H9 (cell line): ENCODE measurements around the gene CHRNA4. TPM values are rescaled to one million over a fixed set of nuclear protein-coding genes. Genes with fewer than 3 reads are reported as not detected.

ENCODE experiments used
- DNase-seq: peaks from one replicate; pipeline ENCODE4 v3.0.0-alpha.2; 2017
- H2AFZ ChIP-seq: one replicate; pipeline ENCODE4 v1.6.1; 2013; ENCODE audit warnings: mild to moderate bottlenecking, low read length, control low read depth, moderate library complexity
- H2AK5ac ChIP-seq: 2 replicates; pipeline ENCODE4 v1.6.1; 2013; ENCODE audit warnings: low read length, control low read depth, mixed read lengths; ENCODE audit not compliant: insufficient read length
- H2BK120ac ChIP-seq: one replicate; pipeline ENCODE4 v1.6.1; 2013; ENCODE audit warnings: low read depth, mild to moderate bottlenecking, low read length, control low read depth, inconsistent platforms; ENCODE audit not compliant: poor library complexity, severe bottlenecking
- H2BK12ac ChIP-seq: 2 replicates; pipeline ENCODE4 v1.6.1; 2013; ENCODE audit warnings: low read length, control low read depth, mixed read lengths, low read depth; ENCODE audit not compliant: insufficient read length
- H2BK15ac ChIP-seq: 2 replicates; pipeline ENCODE4 v1.6.1; 2013; ENCODE audit warnings: low read depth, low read length, control low read depth
- H2BK20ac ChIP-seq: one replicate; pipeline ENCODE4 v1.6.1; 2013; ENCODE audit warnings: low read depth, mild to moderate bottlenecking, low read length, control low read depth, inconsistent platforms; ENCODE audit not compliant: poor library complexity, severe bottlenecking
- H2BK5ac ChIP-seq: 2 replicates; pipeline ENCODE4 v1.6.1; 2013; ENCODE audit warnings: low read length, control low read depth, mixed read lengths; ENCODE audit not compliant: insufficient read length
- H3K14ac ChIP-seq: 2 replicates; pipeline ENCODE4 v1.6.1; 2013; ENCODE audit warnings: low read length, control low read depth; ENCODE audit not compliant: insufficient read depth
- H3K18ac ChIP-seq: 2 replicates; pipeline ENCODE4 v1.6.1; 2013; ENCODE audit warnings: low read depth, mild to moderate bottlenecking, mixed read lengths, low read length, control low read depth; ENCODE audit not compliant: insufficient read length
- H3K23ac ChIP-seq: 2 replicates; pipeline ENCODE4 v1.6.1; 2013; ENCODE audit warnings: low read length, control low read depth, mixed read lengths, low read depth; ENCODE audit not compliant: insufficient read length
- H3K23me2 ChIP-seq: 2 replicates; pipeline ENCODE4 v1.6.1; 2013; ENCODE audit warnings: low read depth, mild to moderate bottlenecking, mixed read lengths, low read length, control low read depth; ENCODE audit not compliant: insufficient read length, poor library complexity, severe bottlenecking
- H3K27ac ChIP-seq: 2 replicates; pipeline ENCODE4 v1.5.1; 2013; ENCODE audit warnings: low read length, control low read depth, mixed read lengths, low read depth; ENCODE audit not compliant: insufficient read length
- H3K27me3 ChIP-seq: 2 replicates; pipeline ENCODE4 v1.6.1; 2013; ENCODE audit warnings: low read length, control low read depth, inconsistent platforms; ENCODE audit not compliant: insufficient read depth
- H3K4ac ChIP-seq: 2 replicates; pipeline ENCODE4 v1.6.1; 2013; ENCODE audit warnings: low read depth, mild to moderate bottlenecking, control low read depth, inconsistent platforms, low read length, moderate library complexity
- H3K4me1 ChIP-seq: 2 replicates; pipeline ENCODE4 v1.6.1; 2013; ENCODE audit warnings: low read length, control low read depth, inconsistent platforms; ENCODE audit not compliant: insufficient read depth
- H3K4me2 ChIP-seq: 2 replicates; pipeline ENCODE4 v1.6.1; 2013; ENCODE audit warnings: low read length, control low read depth, mixed read lengths; ENCODE audit not compliant: insufficient read length, insufficient read depth
- H3K56ac ChIP-seq: 2 replicates; pipeline ENCODE4 v1.6.1; 2013; ENCODE audit warnings: low read depth, mild to moderate bottlenecking, mixed read lengths, low read length, control low read depth; ENCODE audit not compliant: insufficient read length
- H3K79me1 ChIP-seq: 2 replicates; pipeline ENCODE4 v1.6.1; 2013; ENCODE audit warnings: low read depth, mild to moderate bottlenecking, moderate library complexity, low read length, control low read depth, inconsistent platforms; ENCODE audit not compliant: insufficient read depth, poor library complexity, severe bottlenecking
- H3K79me2 ChIP-seq: 2 replicates; pipeline ENCODE4 v1.6.1; 2013; ENCODE audit warnings: low read length, control low read depth, inconsistent platforms; ENCODE audit not compliant: insufficient read depth
- H3K9ac ChIP-seq: 2 replicates; pipeline ENCODE4 v1.6.1; 2013; ENCODE audit warnings: low read length, control low read depth, mixed read lengths; ENCODE audit not compliant: insufficient read length; ENCODE audit errors: extremely low read depth
- H3K9me3 ChIP-seq: one replicate; pipeline ENCODE4 v1.6.1; 2013; ENCODE audit warnings: low read depth, low read length, inconsistent platforms; ENCODE audit not compliant: control insufficient read depth
- H3T11ph ChIP-seq: one replicate; pipeline ENCODE4 v1.6.1; 2013; ENCODE audit warnings: mild to moderate bottlenecking, low read length, control low read depth, inconsistent platforms
- H4K20me1 ChIP-seq: one replicate; pipeline ENCODE4 v1.6.1; 2013; ENCODE audit not compliant: control insufficient read depth, insufficient read length, insufficient read depth
- H4K5ac ChIP-seq: 2 replicates; pipeline ENCODE4 v1.6.1; 2013; ENCODE audit warnings: low read depth, mild to moderate bottlenecking, mixed read lengths, low read length, control low read depth; ENCODE audit not compliant: insufficient read length
- H4K8ac ChIP-seq: replicated peaks from 2 replicates; pipeline ENCODE4 v1.6.1; 2013; ENCODE audit warnings: low read length, control low read depth, mixed read lengths, low read depth; ENCODE audit not compliant: insufficient read length
- H4K91ac ChIP-seq: 2 replicates; pipeline ENCODE4 v1.6.1; 2013; ENCODE audit warnings: low read depth, mild to moderate bottlenecking, moderate library complexity, mixed read lengths, low read length, control low read depth; ENCODE audit not compliant: insufficient read length
- H3K27ac Mint-ChIP-seq, 3 experiments: 2 replicates in 2 of 3; 3 replicates in 1 of 3; pipeline ENCODE4 v1.8.0; 2020 to 2021; ENCODE audit warnings: mixed read lengths in 3 of 3, mild to moderate bottlenecking in 1 of 3, moderate library complexity in 1 of 3
- H3K27me3 Mint-ChIP-seq: 2 replicates; pipeline ENCODE4 v1.8.0; 2021; ENCODE audit warnings: low read depth, mild to moderate bottlenecking, moderate library complexity, mixed read lengths
- H3K36me3 Mint-ChIP-seq, 3 experiments: 2 replicates in 2 of 3; 3 replicates in 1 of 3; pipeline ENCODE4 v1.8.0; 2020 to 2021; ENCODE audit warnings: low read depth in 3 of 3, mixed read lengths in 3 of 3; ENCODE audit not compliant: insufficient read depth in 1 of 3
- H3K4me1 Mint-ChIP-seq, 2 experiments: 2 replicates each; pipeline ENCODE4 v1.8.0; 2020; ENCODE audit warnings: mixed read lengths in 2 of 2
- H3K4me3 Mint-ChIP-seq, 2 experiments: 2 replicates in 1 of 2; 3 replicates in 1 of 2; pipeline ENCODE4 v1.8.0; 2020 to 2021; ENCODE audit warnings: mild to moderate bottlenecking in 2 of 2, mixed read lengths in 2 of 2, moderate library complexity in 1 of 2
- H3K9me3 Mint-ChIP-seq, 2 experiments: 2 replicates in 1 of 2; 3 replicates in 1 of 2; pipeline ENCODE4 v1.8.0; 2020; ENCODE audit warnings: mild to moderate bottlenecking in 2 of 2, mixed read lengths in 2 of 2, moderate library complexity in 1 of 2
- WGBS: extraction: QIAGEN DNeasy Blood & Tissue Kit; methylation state at CpG from one replicate; pipeline ENCODE4 v1.1.7; 2013; ENCODE audit warnings: missing lambda C conversion rate, low lambda C conversion rate, mixed read lengths; ENCODE audit not compliant: insufficient read length; ENCODE audit errors: extremely low coverage; 5-methylcytosine and 5-hydroxymethylcytosine counted together
- total RNA-seq: library from RNA; stranded (reverse); gene quantifications from 2 replicates; pipeline ENCODE4 v1.2.1, GENCODE V29; 2021
- TF ChIP-seq, protein P1 (sequence below): fragments of 200-600 bp; sonication (generic); conservative IDR thresholded peaks from 3 replicates; pipeline ENCODE4 v1.8.0; 2021; ENCODE audit warnings: antibody characterized with exemption, mild to moderate bottlenecking

The CHRNA4 gene
- total RNA-seq, 1 experiment from 2014 or later, result 2.5 TPM

DNA sequence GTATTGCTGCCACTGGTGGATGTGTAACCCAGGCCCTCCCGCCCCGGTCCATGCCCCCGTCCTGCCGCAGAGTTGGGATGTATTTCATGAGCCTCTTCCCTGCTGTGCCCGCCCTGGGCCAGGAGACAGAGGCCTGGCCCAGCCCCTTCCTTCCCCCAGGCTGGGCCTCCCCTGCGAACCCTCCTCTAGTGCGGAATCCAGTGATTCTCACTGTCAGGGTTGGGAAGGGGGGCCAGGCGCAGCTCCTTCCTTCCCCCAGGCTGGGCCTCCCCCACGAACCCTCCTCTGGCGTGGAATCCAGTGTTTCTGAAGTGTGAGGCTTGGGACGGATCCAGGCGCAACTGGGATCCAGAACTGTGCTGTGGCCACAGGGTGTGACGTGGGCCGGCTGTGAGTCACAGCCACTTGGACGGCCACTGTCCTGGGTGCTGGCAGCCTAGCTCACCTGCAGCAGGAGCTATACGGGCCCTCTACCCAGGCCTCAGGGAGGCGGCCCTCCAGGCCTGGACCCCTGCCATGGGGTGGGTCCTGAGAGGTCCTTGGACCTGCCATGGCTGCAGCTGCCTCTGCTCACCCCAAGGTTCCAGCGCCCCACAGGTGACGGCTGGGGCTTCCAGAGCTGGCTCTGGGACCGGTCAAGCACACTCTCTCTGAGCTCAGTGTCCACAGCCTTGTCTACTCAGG, 39.9 kb downstream of the CHRNA4 start:
- no peak overlapping the region for H3K4ac ChIP-seq
- no peak overlapping the region for H4K5ac ChIP-seq
- H3K4me3 Mint-ChIP-seq, result no peak overlapping the region
- H4K20me1 ChIP-seq, result no peaks in the 10 kb centered on the region
- H3K79me2 ChIP-seq, result no peaks in the 10 kb centered on the region
- H3K18ac ChIP-seq, result no peak overlapping the region
- no peak overlapping the region for H3K23ac ChIP-seq
- H2BK5ac ChIP-seq, result no peak overlapping the region
- no peaks in the 10 kb centered on the region for H3K27me3 ChIP-seq
- H2AK5ac ChIP-seq, result no peak overlapping the region
- H3T11ph ChIP-seq, result no peak overlapping the region
- H3K56ac ChIP-seq, result no peak overlapping the region
- no peak overlapping the region for H2BK120ac ChIP-seq
- H3K9me3 ChIP-seq, result no peaks in the 10 kb centered on the region
- H3K14ac ChIP-seq, result no peak overlapping the region; the same call in 1 of the 2 replicates
- no peak overlapping the region for H2BK15ac ChIP-seq
- H4K8ac ChIP-seq, result no peak overlapping the region
- no peak overlapping the region for H2BK20ac ChIP-seq
- no CpG with 5 or more reads among the region's 20 CpGs for WGBS
- no peak for DNase-seq
- H3K9me3 Mint-ChIP-seq, result no peaks in the 10 kb centered on the region
- H2AFZ ChIP-seq, result no peak overlapping the region
- H2BK12ac ChIP-seq, result no peak overlapping the region
- peaks cover 0 to 10% of the 10 kb centered on the region in 2 experiments; a peak in 2 of 4 replicates for H3K4me1 Mint-ChIP-seq
- H3K4me2 ChIP-seq, result no peak overlapping the region
- no peaks in the 10 kb centered on the region for H3K4me1 ChIP-seq
- H3K27ac ChIP-seq, result no peak overlapping the region
- H3K27ac Mint-ChIP-seq, result no peak overlapping the region
- no peaks in the 10 kb centered on the region for H3K36me3 Mint-ChIP-seq
- TF ChIP-seq, protein P1, sequence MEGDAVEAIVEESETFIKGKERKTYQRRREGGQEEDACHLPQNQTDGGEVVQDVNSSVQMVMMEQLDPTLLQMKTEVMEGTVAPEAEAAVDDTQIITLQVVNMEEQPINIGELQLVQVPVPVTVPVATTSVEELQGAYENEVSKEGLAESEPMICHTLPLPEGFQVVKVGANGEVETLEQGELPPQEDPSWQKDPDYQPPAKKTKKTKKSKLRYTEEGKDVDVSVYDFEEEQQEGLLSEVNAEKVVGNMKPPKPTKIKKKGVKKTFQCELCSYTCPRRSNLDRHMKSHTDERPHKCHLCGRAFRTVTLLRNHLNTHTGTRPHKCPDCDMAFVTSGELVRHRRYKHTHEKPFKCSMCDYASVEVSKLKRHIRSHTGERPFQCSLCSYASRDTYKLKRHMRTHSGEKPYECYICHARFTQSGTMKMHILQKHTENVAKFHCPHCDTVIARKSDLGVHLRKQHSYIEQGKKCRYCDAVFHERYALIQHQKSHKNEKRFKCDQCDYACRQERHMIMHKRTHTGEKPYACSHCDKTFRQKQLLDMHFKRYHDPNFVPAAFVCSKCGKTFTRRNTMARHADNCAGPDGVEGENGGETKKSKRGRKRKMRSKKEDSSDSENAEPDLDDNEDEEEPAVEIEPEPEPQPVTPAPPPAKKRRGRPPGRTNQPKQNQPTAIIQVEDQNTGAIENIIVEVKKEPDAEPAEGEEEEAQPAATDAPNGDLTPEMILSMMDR, result no peak
- no peak overlapping the region for H3K9ac ChIP-seq
- no peak overlapping the region for H4K91ac ChIP-seq
- peaks cover 6% of the 10 kb centered on the region for H3K27me3 Mint-ChIP-seq
- no peaks in the 10 kb centered on the region for H3K23me2 ChIP-seq
- no peaks in the 10 kb centered on the region for H3K79me1 ChIP-seq
